GM23338 (cell line): ENCODE measurements around the gene PXDN. TPM values are rescaled to one million over a fixed set of nuclear protein-coding genes. Genes with fewer than 3 reads are reported as not detected.

Experiments used
- ATAC-seq: fragments of 200-7000 bp; cut with Tn5 transposase; 3 replicates; pipeline ENCODE4 v1.9.1; 2020
- DNase-seq: peaks from one replicate; pipeline ENCODE4 v3.0.0-alpha.2; 2015; ENCODE audit warnings: low spot score
- H2AFZ ChIP-seq: fragments of 200-600 bp; sonication (generic); 2 replicates; pipeline ENCODE4 v1.8.0; 2016; ENCODE audit warnings: antibody characterized with exemption, mild to moderate bottlenecking, moderate library complexity
- H3F3A ChIP-seq: fragments of 200-600 bp; sonication (generic); replicated peaks from 2 replicates; pipeline ENCODE4 v1.8.0; 2017; ENCODE audit warnings: antibody characterized with exemption, mixed run types, low read depth
- H3K27ac ChIP-seq: fragments of 200-600 bp; sonication (generic); 2 replicates; pipeline ENCODE4 v1.6.1; 2016; ENCODE audit warnings: low read depth
- H3K27me3 ChIP-seq: fragments of 200-600 bp; sonication (generic); 2 replicates; pipeline ENCODE4 v1.8.0; 2016; ENCODE audit warnings: mild to moderate bottlenecking, mixed run types, moderate library complexity; ENCODE audit not compliant: insufficient read depth
- H3K36me3 ChIP-seq: fragments of 200-600 bp; sonication (generic); 2 replicates; pipeline ENCODE4 v1.8.0; 2016; ENCODE audit warnings: mild to moderate bottlenecking; ENCODE audit not compliant: insufficient read depth
- H3K4me1 ChIP-seq: fragments of 200-600 bp; sonication (generic); 2 replicates; pipeline ENCODE4 v1.8.0; 2016; ENCODE audit warnings: mild to moderate bottlenecking, moderate library complexity; ENCODE audit not compliant: insufficient read depth
- H3K4me2 ChIP-seq: fragments of 200-600 bp; sonication (generic); 2 replicates; pipeline ENCODE4 v1.7.1; 2017; ENCODE audit warnings: mixed run types
- H3K4me3 ChIP-seq: fragments of 200-600 bp; sonication (generic); 2 replicates; pipeline ENCODE4 v1.6.1; 2016; ENCODE audit warnings: mixed run types
- H3K79me2 ChIP-seq: fragments of 200-600 bp; sonication (generic); replicated peaks from 2 replicates; pipeline ENCODE4 v1.8.0; 2017; ENCODE audit warnings: mild to moderate bottlenecking; ENCODE audit not compliant: insufficient read depth
- H3K9me2 ChIP-seq: fragments of 200-600 bp; sonication (generic); 2 replicates; pipeline ENCODE4 v1.8.0; 2017; ENCODE audit not compliant: insufficient read depth
- H4K20me1 ChIP-seq: fragments of 200-600 bp; sonication (generic); replicated peaks from 2 replicates; pipeline ENCODE4 v1.8.0; 2017; ENCODE audit warnings: mild to moderate bottlenecking; ENCODE audit not compliant: insufficient read depth
- H3K27ac Mint-ChIP-seq: 2 replicates; pipeline ENCODE4 v1.8.0; 2020; ENCODE audit warnings: inconsistent platforms, mild to moderate bottlenecking, moderate library complexity, mixed read lengths
- H3K27me3 Mint-ChIP-seq: 3 replicates; pipeline ENCODE4 v1.8.0; 2022; ENCODE audit warnings: low read depth, mild to moderate bottlenecking, moderate library complexity, mixed read lengths, inconsistent platforms; ENCODE audit not compliant: insufficient read depth, poor library complexity
- H3K36me3 Mint-ChIP-seq: 3 replicates; pipeline ENCODE4 v1.8.0; 2021; ENCODE audit warnings: low read depth, mild to moderate bottlenecking, inconsistent platforms, moderate library complexity, mixed read lengths
- H3K4me1 Mint-ChIP-seq: 3 replicates; pipeline ENCODE4 v1.8.0; 2020; ENCODE audit warnings: mild to moderate bottlenecking, inconsistent platforms, mixed read lengths
- H3K4me3 Mint-ChIP-seq: 3 replicates; pipeline ENCODE4 v1.8.0; 2021; ENCODE audit warnings: moderate library complexity, mild to moderate bottlenecking, inconsistent platforms, mixed read lengths
- H3K9me3 Mint-ChIP-seq: 3 replicates; pipeline ENCODE4 v1.8.0; 2020; ENCODE audit warnings: moderate library complexity, mild to moderate bottlenecking, inconsistent platforms, mixed read lengths
- CREB1 ChIP-seq: fragments of 250-450 bp; sonication (Bioruptor Pico); IDR thresholded peaks from 2 replicates; pipeline ENCODE4 v1.5.0; 2020; ENCODE audit warnings: low read depth, mild to moderate bottlenecking, moderate library complexity
- EZH2 ChIP-seq: fragments of 200-600 bp; sonication (generic); IDR thresholded peaks from one replicate; pipeline ENCODE4 v1.8.0; 2017; ENCODE audit warnings: antibody characterized with exemption, mild to moderate bottlenecking, low read depth; ENCODE audit not compliant: unreplicated experiment
- EZH2phosphoT487 ChIP-seq: fragments of 200-600 bp; sonication (generic); IDR thresholded peaks from one replicate; pipeline ENCODE4 v1.8.1; 2018; ENCODE audit warnings: antibody characterized with exemption; ENCODE audit not compliant: unreplicated experiment
- JUNB ChIP-seq: IDR thresholded peaks from one replicate; pipeline ENCODE4 v1.6.1; 2016; ENCODE audit warnings: antibody characterized with exemption; ENCODE audit not compliant: unreplicated experiment
- NANOG ChIP-seq: IDR thresholded peaks from 2 replicates; pipeline ENCODE4 v1.6.1; 2016; ENCODE audit warnings: antibody characterized with exemption, borderline replicate concordance
- POLR2AphosphoS5 ChIP-seq: IDR thresholded peaks from 2 replicates; pipeline ENCODE4 v1.6.1; 2016; ENCODE audit warnings: antibody characterized with exemption, low read depth
- STAT1 ChIP-seq: IDR thresholded peaks from one replicate; pipeline ENCODE4 v1.6.1; 2016; ENCODE audit warnings: antibody characterized with exemption; ENCODE audit not compliant: unreplicated experiment
- ZNF114 ChIP-seq: fragments of 250-450 bp; sonication (Bioruptor Pico); IDR thresholded peaks from 2 replicates; pipeline ENCODE4 v1.5.0; 2020; ENCODE audit warnings: mild to moderate bottlenecking, moderate library complexity
- ZNF331 ChIP-seq: fragments of 250-450 bp; sonication (Bioruptor Pico); IDR thresholded peaks from 2 replicates; pipeline ENCODE4 v1.5.0; 2020; ENCODE audit warnings: low read depth, mild to moderate bottlenecking, moderate library complexity
- polyA plus RNA-seq: library from polyadenylated mRNA; unstranded; fragments of >200 nt; fragmentation: Nextera tagmentation; extraction: Ambion mirVana; gene quantifications from 2 replicates; pipeline ENCODE4 v1.2.1, GENCODE V29; 2016
- total RNA-seq: library from RNA; depleted of rRNA; stranded (reverse); fragments of >200 nt; shearing (Covaris generic); gene quantifications from 2 replicates; pipeline ENCODE4 v1.2.3, GENCODE V29; 2014
- TF ChIP-seq, protein P1 (sequence below), 2 experiments: fragments of 200-600 bp in 1 of 2; sonication (generic) in 1 of 2; conservative IDR thresholded peaks; 2 replicates each; pipeline versions ENCODE4 v1.5.1 to v1.6.1; 2016 to 2017; ENCODE audit warnings: antibody characterized with exemption in 2 of 2, low read depth in 2 of 2, mild to moderate bottlenecking in 2 of 2, moderate library complexity in 1 of 2
- TF ChIP-seq, protein P2 (sequence below): fragments of 250-450 bp; sonication (Bioruptor Pico); IDR thresholded peaks from 2 replicates; pipeline ENCODE4 v1.5.0; 2020; ENCODE audit warnings: mild to moderate bottlenecking, moderate library complexity
- TF ChIP-seq, protein P3 (sequence below): IDR thresholded peaks from 2 replicates; pipeline ENCODE4 v1.6.1; 2016; ENCODE audit warnings: antibody characterized with exemption
- TF ChIP-seq, protein P4 (sequence below): IDR thresholded peaks from one replicate; pipeline ENCODE4 v1.6.1; 2018; ENCODE audit warnings: antibody characterized with exemption; ENCODE audit not compliant: unreplicated experiment

PXDN gene
- total and polyA plus RNA-seq, 2 experiments from 2014 or later: 42.2 to 225 TPM

DNA sequence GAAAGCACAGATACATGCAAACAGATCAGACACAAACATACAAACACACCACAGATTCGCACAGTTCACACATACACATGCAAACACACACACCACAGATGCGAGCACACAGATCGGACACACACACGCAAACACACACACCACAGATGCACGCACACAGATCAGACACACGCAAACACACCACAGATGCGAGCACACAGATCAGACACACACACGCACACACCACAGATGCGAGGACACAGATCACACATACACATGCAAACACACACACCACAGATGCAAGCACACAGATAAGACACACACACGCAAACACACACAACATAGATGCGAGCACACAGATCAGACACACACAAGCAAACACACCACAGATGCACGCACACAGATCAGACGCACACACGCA is 149.0 kb downstream of the PXDN start:
- Histone ChIP-seq H3K79me2 (no peaks in the 10 kb centered on the region), H2AFZ (no peak overlapping the region), H3K4me3 (no peak overlapping the region), H3K36me3 (no peaks in the 10 kb centered on the region), H3K4me2 (no peak overlapping the region), H3K27ac (no peak overlapping the region), H3K27me3 (no peaks in the 10 kb centered on the region), H3K9me2 (no peaks in the 10 kb centered on the region), H4K20me1 (no peaks in the 10 kb centered on the region; the same call in 1 of the 2 replicates), H3F3A (peaks cover 18% of the 10 kb centered on the region), H3K4me1 (0 out of 2 replicates have a peak, but pooled peaks cover 10% of the 10 kb centered on the region)
- H3K36me3 Mint-ChIP-seq: peaks cover 3% of the 10 kb centered on the region; the same call in 1 of the 3 replicates
- H3K9me3 Mint-ChIP-seq: no peaks in the 10 kb centered on the region
- no peak overlapping the region for H3K4me3 Mint-ChIP-seq
- peaks cover 7% of the 10 kb centered on the region for H3K27me3 Mint-ChIP-seq
- H3K4me1 Mint-ChIP-seq: peaks cover 23% of the 10 kb centered on the region
- TF ChIP-seq, protein P1, sequence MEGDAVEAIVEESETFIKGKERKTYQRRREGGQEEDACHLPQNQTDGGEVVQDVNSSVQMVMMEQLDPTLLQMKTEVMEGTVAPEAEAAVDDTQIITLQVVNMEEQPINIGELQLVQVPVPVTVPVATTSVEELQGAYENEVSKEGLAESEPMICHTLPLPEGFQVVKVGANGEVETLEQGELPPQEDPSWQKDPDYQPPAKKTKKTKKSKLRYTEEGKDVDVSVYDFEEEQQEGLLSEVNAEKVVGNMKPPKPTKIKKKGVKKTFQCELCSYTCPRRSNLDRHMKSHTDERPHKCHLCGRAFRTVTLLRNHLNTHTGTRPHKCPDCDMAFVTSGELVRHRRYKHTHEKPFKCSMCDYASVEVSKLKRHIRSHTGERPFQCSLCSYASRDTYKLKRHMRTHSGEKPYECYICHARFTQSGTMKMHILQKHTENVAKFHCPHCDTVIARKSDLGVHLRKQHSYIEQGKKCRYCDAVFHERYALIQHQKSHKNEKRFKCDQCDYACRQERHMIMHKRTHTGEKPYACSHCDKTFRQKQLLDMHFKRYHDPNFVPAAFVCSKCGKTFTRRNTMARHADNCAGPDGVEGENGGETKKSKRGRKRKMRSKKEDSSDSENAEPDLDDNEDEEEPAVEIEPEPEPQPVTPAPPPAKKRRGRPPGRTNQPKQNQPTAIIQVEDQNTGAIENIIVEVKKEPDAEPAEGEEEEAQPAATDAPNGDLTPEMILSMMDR (conservative IDR thresholded peaks at IDR 0.05; ENCODE audit: low read depth in 2 of 2): no peak
- TF ChIP-seq CREB1 (CRISPR knock-in tag) (no peak), POLR2AphosphoS5 (no peak), JUNB (no peak), STAT1 (no peak), ZNF114 (CRISPR knock-in tag) (no peak), EZH2 (no peak), NANOG (no peak), EZH2phosphoT487 (no peak), ZNF331 (no peak)
- TF ChIP-seq, protein P2, sequence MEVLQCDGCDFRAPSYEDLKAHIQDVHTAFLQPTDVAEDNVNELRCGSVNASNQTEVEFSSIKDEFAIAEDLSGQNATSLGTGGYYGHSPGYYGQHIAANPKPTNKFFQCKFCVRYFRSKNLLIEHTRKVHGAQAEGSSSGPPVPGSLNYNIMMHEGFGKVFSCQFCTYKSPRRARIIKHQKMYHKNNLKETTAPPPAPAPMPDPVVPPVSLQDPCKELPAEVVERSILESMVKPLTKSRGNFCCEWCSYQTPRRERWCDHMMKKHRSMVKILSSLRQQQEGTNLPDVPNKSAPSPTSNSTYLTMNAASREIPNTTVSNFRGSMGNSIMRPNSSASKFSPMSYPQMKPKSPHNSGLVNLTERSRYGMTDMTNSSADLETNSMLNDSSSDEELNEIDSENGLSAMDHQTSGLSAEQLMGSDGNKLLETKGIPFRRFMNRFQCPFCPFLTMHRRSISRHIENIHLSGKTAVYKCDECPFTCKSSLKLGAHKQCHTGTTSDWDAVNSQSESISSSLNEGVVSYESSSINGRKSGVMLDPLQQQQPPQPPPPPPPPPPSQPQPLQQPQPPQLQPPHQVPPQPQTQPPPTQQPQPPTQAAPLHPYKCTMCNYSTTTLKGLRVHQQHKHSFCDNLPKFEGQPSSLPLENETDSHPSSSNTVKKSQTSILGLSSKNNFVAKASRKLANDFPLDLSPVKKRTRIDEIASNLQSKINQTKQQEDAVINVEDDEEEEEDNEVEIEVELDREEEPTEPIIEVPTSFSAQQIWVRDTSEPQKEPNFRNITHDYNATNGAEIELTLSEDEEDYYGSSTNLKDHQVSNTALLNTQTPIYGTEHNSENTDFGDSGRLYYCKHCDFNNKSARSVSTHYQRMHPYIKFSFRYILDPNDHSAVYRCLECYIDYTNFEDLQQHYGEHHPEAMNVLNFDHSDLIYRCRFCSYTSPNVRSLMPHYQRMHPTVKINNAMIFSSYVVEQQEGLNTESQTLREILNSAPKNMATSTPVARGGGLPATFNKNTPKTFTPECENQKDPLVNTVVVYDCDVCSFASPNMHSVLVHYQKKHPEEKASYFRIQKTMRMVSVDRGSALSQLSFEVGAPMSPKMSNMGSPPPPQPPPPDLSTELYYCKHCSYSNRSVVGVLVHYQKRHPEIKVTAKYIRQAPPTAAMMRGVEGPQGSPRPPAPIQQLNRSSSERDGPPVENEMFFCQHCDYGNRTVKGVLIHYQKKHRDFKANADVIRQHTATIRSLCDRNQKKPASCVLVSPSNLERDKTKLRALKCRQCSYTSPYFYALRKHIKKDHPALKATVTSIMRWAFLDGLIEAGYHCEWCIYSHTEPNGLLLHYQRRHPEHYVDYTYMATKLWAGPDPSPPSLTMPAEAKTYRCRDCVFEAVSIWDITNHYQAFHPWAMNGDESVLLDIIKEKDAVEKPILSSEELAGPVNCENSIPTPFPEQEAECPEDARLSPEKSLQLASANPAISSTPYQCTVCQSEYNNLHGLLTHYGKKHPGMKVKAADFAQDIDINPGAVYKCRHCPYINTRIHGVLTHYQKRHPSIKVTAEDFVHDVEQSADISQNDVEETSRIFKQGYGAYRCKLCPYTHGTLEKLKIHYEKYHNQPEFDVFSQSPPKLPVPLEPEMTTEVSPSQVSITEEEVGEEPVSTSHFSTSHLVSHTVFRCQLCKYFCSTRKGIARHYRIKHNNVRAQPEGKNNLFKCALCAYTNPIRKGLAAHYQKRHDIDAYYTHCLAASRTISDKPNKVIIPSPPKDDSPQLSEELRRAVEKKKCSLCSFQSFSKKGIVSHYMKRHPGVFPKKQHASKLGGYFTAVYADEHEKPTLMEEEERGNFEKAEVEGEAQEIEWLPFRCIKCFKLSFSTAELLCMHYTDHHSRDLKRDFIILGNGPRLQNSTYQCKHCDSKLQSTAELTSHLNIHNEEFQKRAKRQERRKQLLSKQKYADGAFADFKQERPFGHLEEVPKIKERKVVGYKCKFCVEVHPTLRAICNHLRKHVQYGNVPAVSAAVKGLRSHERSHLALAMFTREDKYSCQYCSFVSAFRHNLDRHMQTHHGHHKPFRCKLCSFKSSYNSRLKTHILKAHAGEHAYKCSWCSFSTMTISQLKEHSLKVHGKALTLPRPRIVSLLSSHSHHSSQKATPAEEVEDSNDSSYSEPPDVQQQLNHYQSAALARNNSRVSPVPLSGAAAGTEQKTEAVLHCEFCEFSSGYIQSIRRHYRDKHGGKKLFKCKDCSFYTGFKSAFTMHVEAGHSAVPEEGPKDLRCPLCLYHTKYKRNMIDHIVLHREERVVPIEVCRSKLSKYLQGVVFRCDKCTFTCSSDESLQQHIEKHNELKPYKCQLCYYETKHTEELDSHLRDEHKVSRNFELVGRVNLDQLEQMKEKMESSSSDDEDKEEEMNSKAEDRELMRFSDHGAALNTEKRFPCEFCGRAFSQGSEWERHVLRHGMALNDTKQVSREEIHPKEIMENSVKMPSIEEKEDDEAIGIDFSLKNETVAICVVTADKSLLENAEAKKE (CRISPR knock-in tag): no peak
- TF ChIP-seq, protein P3, sequence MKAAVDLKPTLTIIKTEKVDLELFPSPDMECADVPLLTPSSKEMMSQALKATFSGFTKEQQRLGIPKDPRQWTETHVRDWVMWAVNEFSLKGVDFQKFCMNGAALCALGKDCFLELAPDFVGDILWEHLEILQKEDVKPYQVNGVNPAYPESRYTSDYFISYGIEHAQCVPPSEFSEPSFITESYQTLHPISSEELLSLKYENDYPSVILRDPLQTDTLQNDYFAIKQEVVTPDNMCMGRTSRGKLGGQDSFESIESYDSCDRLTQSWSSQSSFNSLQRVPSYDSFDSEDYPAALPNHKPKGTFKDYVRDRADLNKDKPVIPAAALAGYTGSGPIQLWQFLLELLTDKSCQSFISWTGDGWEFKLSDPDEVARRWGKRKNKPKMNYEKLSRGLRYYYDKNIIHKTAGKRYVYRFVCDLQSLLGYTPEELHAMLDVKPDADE: no peak
- TF ChIP-seq, protein P4, sequence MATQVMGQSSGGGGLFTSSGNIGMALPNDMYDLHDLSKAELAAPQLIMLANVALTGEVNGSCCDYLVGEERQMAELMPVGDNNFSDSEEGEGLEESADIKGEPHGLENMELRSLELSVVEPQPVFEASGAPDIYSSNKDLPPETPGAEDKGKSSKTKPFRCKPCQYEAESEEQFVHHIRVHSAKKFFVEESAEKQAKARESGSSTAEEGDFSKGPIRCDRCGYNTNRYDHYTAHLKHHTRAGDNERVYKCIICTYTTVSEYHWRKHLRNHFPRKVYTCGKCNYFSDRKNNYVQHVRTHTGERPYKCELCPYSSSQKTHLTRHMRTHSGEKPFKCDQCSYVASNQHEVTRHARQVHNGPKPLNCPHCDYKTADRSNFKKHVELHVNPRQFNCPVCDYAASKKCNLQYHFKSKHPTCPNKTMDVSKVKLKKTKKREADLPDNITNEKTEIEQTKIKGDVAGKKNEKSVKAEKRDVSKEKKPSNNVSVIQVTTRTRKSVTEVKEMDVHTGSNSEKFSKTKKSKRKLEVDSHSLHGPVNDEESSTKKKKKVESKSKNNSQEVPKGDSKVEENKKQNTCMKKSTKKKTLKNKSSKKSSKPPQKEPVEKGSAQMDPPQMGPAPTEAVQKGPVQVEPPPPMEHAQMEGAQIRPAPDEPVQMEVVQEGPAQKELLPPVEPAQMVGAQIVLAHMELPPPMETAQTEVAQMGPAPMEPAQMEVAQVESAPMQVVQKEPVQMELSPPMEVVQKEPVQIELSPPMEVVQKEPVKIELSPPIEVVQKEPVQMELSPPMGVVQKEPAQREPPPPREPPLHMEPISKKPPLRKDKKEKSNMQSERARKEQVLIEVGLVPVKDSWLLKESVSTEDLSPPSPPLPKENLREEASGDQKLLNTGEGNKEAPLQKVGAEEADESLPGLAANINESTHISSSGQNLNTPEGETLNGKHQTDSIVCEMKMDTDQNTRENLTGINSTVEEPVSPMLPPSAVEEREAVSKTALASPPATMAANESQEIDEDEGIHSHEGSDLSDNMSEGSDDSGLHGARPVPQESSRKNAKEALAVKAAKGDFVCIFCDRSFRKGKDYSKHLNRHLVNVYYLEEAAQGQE: no peak
- no peak for ATAC-seq
- DNase-seq: no peak
- H3K27ac Mint-ChIP-seq: no peak overlapping the region
